Transverse colon (tissue), 4 donors: ENCODE measurements around the gene TRIM29.

Experiments
- POLR2A ChIP-seq: fragments of 450-650 bp; IDR thresholded peaks from one replicate; pipeline ENCODE4 v1.6.1; 2016; ENCODE audit warnings: antibody characterized with exemption, mild to moderate bottlenecking, moderate library complexity
- POLR2AphosphoS5 ChIP-seq, 3 donors: sonication (generic); formaldehyde crosslinking; IDR thresholded peaks; one replicate each; pipeline ENCODE4 v1.6.1; 2016; ENCODE audit warnings: antibody characterized with exemption in 3 of 3
- TF ChIP-seq, protein P1 (sequence below), 5 experiments: fragments of 200-600 bp in 3 of 5; fragments of 450-650 bp in 2 of 5; sonication (generic) in 3 of 5; IDR thresholded peaks; 1 replicate in 2 of 5; 2 replicates in 3 of 5; pipeline ENCODE4 v1.5.1; 2016 to 2017; ENCODE audit warnings: antibody characterized with exemption in 5 of 5, inconsistent platforms in 3 of 5, mild to moderate bottlenecking in 2 of 5, moderate library complexity in 1 of 5

DNA sequence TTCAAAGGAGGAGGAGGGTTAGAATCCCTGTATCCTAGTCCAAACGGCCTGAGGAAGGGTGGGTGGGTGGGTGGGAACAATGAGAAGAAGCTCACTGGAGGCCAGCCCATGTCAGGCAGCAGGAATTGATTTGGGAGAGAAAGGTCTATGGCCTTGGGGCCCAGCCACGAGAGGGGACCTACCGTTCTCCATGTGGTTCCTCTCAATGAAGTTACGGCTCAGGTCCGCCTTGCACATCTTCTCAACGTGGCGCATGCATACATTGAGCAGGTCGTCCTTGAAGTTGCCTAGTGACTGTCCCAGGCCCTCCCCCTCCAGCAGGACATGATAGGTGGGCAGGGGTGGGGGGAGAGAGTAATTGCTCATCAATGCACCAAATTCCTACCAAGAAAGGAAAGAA, 12.4 kb downstream of the TRIM29 start:
- TF ChIP-seq, protein P1, sequence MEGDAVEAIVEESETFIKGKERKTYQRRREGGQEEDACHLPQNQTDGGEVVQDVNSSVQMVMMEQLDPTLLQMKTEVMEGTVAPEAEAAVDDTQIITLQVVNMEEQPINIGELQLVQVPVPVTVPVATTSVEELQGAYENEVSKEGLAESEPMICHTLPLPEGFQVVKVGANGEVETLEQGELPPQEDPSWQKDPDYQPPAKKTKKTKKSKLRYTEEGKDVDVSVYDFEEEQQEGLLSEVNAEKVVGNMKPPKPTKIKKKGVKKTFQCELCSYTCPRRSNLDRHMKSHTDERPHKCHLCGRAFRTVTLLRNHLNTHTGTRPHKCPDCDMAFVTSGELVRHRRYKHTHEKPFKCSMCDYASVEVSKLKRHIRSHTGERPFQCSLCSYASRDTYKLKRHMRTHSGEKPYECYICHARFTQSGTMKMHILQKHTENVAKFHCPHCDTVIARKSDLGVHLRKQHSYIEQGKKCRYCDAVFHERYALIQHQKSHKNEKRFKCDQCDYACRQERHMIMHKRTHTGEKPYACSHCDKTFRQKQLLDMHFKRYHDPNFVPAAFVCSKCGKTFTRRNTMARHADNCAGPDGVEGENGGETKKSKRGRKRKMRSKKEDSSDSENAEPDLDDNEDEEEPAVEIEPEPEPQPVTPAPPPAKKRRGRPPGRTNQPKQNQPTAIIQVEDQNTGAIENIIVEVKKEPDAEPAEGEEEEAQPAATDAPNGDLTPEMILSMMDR (IDR thresholded peaks at IDR 0.05) = no peak
- no peak for TF ChIP-seq POLR2A
- TF ChIP-seq POLR2AphosphoS5 (IDR thresholded peaks at IDR 0.05) = no peak
